GM13977 (cell line): ENCODE measurements around the gene RSRC1.

Experiments
- DNase-seq: peaks from one replicate; pipeline ENCODE4 v3.0.0; 2012; ENCODE audit warnings: low spot score
- CTCF ChIP-seq: IDR thresholded peaks from 2 replicates; pipeline ENCODE4 v1.5.1; 2012; ENCODE audit warnings: mild to moderate bottlenecking, control low read depth; ENCODE audit not compliant: insufficient read depth; ENCODE audit errors: extremely low read depth, missing control alignments
- in situ Hi-C: fragments of 300-500 bp; cut with MboI; formaldehyde crosslinking; loops from one replicate; pipeline ENCODE4 v1.12.0; 2022; ENCODE audit warnings: low sequenced_read_pairs, low pct_unique_long_range_greater_than_20kb, mixed read lengths, inconsistent platforms; ENCODE audit not compliant: unreplicated experiment

The RSRC1 gene

DNA sequence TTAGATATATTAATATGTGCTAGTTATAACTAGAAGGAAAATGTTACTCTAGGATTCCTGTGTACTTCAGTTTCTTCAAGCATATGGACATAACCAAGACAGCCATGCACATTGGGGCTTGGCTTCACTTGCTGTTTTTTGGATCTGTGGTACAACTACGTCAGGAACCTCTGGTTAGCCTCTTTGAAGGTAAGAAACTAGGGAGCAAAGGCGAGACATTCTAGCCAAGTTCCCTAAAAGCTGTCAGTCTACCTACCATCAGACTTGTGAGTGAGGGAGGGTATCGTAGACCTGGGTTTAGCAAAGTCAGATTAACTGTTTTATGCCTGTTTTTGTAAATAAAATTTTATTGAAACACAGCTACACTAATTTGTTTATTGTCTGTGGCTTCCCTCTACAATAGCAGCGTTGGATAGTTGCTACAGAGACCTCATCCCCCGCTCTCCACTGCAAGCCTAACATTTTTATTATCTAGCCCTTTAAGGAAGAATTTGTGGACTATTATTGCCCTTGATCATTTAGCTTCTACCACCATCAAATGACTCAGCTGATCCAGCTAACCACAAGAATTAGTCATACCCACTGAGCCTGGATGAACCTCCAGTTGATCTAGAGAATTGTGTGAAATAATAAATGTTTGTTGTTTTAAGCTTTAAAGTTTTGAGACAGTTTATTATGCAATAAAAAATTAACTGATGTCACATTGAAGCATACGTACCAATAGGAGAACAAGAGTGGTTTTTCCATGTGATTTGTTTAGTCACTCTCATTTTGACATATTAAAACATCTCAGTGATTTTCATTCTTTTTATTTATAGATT is 58.1 kb downstream of the RSRC1 start:
- no peak for DNase-seq
- TF ChIP-seq CTCF, result no peak
- in situ Hi-C loops, result no loop called here

- no peak for TF ChIP-seq CTCF
- in situ Hi-C loops, result no loop called here
- DNase-seq, result no peak
Observed at GRCh38 chr3:158169091-158169491, 59.2 kb downstream of the RSRC1 start.

DNA sequence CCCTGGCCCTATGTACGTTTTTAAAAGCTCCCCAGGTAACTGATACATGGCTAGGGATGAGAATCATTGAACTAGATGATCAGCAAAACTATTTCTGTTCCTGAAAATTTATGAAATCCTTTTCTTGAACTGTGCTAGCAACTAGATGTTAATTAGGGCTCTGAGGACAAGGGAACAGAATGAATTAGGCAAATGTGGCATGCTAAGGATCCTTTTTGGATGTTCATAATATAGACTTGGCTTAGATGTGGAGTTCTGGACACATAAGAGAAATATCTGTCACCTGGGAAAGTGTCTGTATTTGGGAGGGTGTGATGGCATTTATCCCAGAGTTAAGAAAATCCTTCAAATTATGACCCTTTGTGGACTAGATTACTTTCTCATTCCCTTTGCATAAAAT is 71.2 kb downstream of the RSRC1 start:
- TF ChIP-seq CTCF, result no peak
- in situ Hi-C loops, result no loop called here
- DNase-seq, result no peak

GRCh38 chr3:158185711-158186110 is 75.8 kb downstream of the RSRC1 start:
- no peak for DNase-seq
- in situ Hi-C loops, result no loop called here
- TF ChIP-seq CTCF, result no peak

DNA sequence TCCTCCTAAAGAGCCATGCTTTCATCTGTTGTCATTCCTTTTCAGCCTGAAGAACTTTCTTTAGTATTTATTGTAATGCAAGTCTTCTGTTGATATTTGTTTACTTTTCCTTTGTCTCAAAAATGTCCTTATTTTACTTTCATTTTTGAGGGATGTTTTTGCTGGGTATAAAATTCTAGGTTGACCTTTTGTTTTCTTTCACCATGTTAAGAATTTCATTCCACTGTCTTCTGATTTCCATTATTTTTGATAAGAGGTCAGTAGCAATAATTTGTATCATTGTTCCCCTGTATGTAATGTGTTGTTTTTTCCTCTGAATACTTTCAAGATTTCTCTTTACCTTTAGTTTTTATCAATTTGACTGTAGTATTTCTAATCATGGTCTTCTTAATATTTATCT is 91.1 kb downstream of the RSRC1 start:
- in situ Hi-C loops, result no loop called here
- no peak for DNase-seq
- TF ChIP-seq CTCF, result no peak

- in situ Hi-C loops, result no loop called here
- no peak for DNase-seq
- TF ChIP-seq CTCF, result no peak
Observed at GRCh38 chr3:158205324-158205723, 95.4 kb downstream of the RSRC1 start.

DNA sequence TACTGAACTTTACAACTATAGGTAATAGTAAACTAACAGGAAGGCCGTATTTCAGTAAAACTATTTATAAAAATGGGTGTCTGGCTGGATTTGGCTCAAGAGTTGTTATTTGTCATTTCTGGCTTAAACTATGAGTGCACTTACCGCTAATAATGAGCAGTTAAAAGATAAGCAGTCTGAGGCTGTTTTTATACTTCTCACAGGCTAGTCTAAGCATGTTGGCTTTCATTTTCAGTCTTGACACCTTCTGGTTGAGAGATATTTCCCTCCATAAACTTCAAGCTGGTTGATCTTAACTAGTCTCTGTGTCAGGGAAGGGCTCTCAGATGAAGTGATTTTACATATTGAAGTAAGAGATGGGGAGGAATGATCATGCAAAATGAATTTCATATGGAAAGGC is 96.1 kb downstream of the RSRC1 start:
- in situ Hi-C loops, result no loop called here
- TF ChIP-seq CTCF, result no peak

More for the DNA sequence above, 96.1 kb downstream of the RSRC1 start:
- no peak for DNase-seq
